Activated naive CD4-positive, alpha-beta T cell treated with anti-CD3 and anti-CD28 coated beads, Interleukin-2, amount 10 ng/mL, durations not matched to agents 7 days and 5 days (primary cell): ENCODE results near the gene GPR137.

Experiments
- CTCF ChIA-PET: fragments of 350-600 bp; sonication (Branson Sonifier 250); formaldehyde crosslinking; loops from one replicate; lab custom pipeline; 2021; ENCODE audit warnings: antibody characterized with exemption; lab: Charles Lee
- DNase-seq: peaks from one replicate; pipeline ENCODE4 v3.0.0-alpha.2; 2020
- H3K27ac Mint-ChIP-seq: one replicate; pipeline ENCODE4 v1.8.0; 2021; ENCODE audit warnings: mild to moderate bottlenecking, moderate library complexity, mixed read lengths
- H3K27me3 Mint-ChIP-seq: one replicate; pipeline ENCODE4 v1.8.0; 2021; ENCODE audit warnings: mild to moderate bottlenecking, mixed read lengths
- H3K36me3 Mint-ChIP-seq: one replicate; pipeline ENCODE4 v1.8.0; 2021; ENCODE audit warnings: mixed read lengths
- H3K4me1 Mint-ChIP-seq: one replicate; pipeline ENCODE4 v1.8.0; 2021; ENCODE audit warnings: mixed read lengths
- H3K4me3 Mint-ChIP-seq: one replicate; pipeline ENCODE4 v1.8.0; 2021; ENCODE audit warnings: mild to moderate bottlenecking, moderate library complexity, mixed read lengths
- H3K9me3 Mint-ChIP-seq: one replicate; pipeline ENCODE4 v1.8.0; 2021; ENCODE audit warnings: mixed read lengths

Gene GPR137

GRCh38 chr11:64263021-64263946, 22.4 kb upstream of the GPR137 start:
- CTCF ChIA-PET = interaction anchor here (1.3 to 1.8 kb wide), 2 partner anchors 12 to 37 kb away, joined by 3 to 11 read pairs; partner anchors contain the start of gene PLCB3

DNA sequence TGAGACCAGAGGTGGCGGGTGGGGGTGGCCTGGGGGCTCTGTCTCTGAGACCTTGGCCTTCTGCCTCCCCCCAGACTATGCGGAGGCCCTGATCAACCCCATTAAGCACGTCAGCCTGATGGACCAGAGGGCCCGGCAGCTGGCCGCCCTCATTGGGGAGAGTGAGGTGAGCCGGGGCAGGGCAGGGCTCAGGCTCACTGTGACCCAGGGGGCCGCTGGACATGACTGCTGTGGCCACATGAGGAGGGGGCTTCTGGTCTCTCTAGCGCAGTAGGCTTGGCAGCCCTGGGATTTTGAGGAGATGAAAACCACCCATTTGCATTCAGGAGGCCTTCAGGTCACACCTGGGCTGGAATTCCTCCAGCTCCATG, 21.7 kb upstream of the GPR137 start:
- H3K36me3 Mint-ChIP-seq = peaks cover 14% of the 10 kb centered on the region
- no peak for DNase-seq
- CTCF ChIA-PET = interaction anchor here (1.1 to 1.8 kb wide), 3 partner anchors 12 to 41 kb away, joined by 3 to 11 read pairs (median 3); partner anchors contain the start of genes ESRRA and PLCB3
- no peak overlapping the region for H3K27ac Mint-ChIP-seq
- H3K4me1 Mint-ChIP-seq = peaks cover 20% of the 10 kb centered on the region
- no peak overlapping the region for H3K4me3 Mint-ChIP-seq
- no peaks in the 10 kb centered on the region for H3K9me3 Mint-ChIP-seq
- no peaks in the 10 kb centered on the region for H3K27me3 Mint-ChIP-seq

More at GRCh38 chr11:64263021-64263946, 22.4 kb upstream of the GPR137 start:
- Mint-ChIP-seq H3K27ac (no peak overlapping the region), H3K4me3 (no peak overlapping the region), H3K9me3 (no peaks in the 10 kb centered on the region), H3K36me3 (peaks cover 12% of the 10 kb centered on the region), H3K27me3 (no peaks in the 10 kb centered on the region), H3K4me1 (peaks cover 14% of the 10 kb centered on the region)
- no peak for DNase-seq

GRCh38 chr11:64264371-64264852, 21.2 kb upstream of the GPR137 start:
- peaks cover 13% of the 10 kb centered on the region for H3K36me3 Mint-ChIP-seq
- H3K9me3 Mint-ChIP-seq = no peaks in the 10 kb centered on the region
- no peak for DNase-seq
- H3K27me3 Mint-ChIP-seq = no peaks in the 10 kb centered on the region
- no peak overlapping the region for H3K4me3 Mint-ChIP-seq
- CTCF ChIA-PET = interaction anchor here (1.1 to 1.8 kb wide), 2 partner anchors 13 to 40 kb away, joined by 3 to 11 read pairs; partner anchors contain the start of genes ESRRA and PLCB3
- H3K4me1 Mint-ChIP-seq = peaks cover 20% of the 10 kb centered on the region
- H3K27ac Mint-ChIP-seq = no peak overlapping the region

DNA sequence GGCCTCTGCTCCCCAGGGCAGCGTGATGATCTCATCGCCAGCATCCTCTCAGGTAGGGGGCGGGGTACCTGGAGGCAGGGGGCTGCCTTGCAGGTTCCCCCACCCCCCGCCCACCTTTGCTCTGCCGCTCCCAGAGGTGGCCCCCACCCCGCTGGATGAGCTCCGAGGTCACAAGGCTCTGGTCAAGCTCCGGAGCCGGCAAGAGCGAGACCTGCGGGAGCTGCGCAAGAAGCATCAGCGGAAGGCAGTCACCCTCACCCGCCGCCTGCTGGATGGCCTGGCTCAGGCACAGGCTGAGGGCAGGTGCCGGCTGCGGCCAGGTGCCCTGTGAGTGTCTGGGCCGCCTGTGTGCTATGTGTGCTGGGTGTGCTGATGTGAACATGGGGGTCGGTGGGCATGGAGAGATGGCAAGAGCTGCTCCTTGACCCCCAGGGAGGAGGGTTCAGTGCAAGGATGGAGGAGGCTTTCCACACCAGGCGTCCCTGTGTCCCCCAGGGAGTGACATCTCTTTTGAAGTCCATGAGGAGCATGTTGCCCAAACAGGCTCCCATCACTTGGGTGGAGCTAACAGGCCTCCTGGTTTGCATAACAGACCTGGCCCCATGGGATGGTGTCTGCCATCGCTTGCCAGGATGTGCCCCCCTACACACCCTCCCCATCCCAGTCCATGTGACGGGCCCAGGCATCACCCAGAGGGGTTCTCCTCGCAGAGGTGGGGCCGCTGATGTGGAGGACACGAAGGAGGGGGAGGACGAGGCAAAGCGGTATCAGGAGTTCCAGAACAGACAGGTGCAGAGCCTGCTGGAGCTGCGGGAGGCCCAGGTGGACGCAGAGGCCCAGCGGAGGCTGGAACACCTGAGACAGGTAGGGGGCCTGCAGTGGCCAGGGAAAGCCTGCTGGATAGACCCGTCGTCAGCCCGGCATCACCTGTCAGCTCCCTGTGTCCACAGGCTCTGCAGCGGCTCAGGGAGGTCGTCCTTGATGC, 20.2 kb upstream of the GPR137 start:
- Mint-ChIP-seq H3K4me3 (no peak overlapping the region), H3K27me3 (no peaks in the 10 kb centered on the region), H3K4me1 (peaks cover 17% of the 10 kb centered on the region), H3K27ac (peak overlapping the region; percentile 60), H3K36me3 (peaks cover 10% of the 10 kb centered on the region), H3K9me3 (no peaks in the 10 kb centered on the region)
- DNase-seq = no peak
- CTCF ChIA-PET = interaction anchor here (1.1 to 1.8 kb wide), 2 partner anchors 14 to 39 kb away, joined by 3 to 11 read pairs; partner anchors contain the start of genes ESRRA and PLCB3

DNA sequence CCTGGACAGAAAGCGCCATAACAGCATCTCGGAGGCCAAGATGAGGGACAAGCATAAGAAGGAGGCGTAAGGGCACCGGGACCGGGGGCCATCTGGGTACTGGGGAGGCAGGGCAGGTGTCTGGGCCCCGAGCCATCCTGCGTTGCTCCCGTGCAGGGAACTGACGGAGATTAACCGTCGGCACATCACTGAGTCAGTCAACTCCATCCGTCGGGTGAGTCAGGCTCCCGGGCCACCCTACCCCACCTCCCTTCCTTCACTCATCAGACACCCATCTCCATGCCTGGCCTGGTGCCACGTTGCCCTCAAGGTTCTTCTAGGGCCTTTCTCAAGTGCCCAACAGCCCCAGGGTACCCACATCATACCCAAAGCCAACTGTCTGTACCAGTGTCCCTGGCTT, 19.3 kb upstream of the GPR137 start:
- no peaks in the 10 kb centered on the region for H3K9me3 Mint-ChIP-seq
- DNase-seq = no peak
- H3K4me1 Mint-ChIP-seq = peaks cover 17% of the 10 kb centered on the region
- no peaks in the 10 kb centered on the region for H3K27me3 Mint-ChIP-seq
- H3K4me3 Mint-ChIP-seq = no peak overlapping the region
- CTCF ChIA-PET = interaction anchor here (0.7 kb wide), 1 partner anchor 35 kb away, joined by 3 read pairs; no protein-coding TSS in a partner anchor
- peak overlapping the region; percentile 42 for H3K27ac Mint-ChIP-seq
- peaks cover 10% of the 10 kb centered on the region for H3K36me3 Mint-ChIP-seq

GRCh38 chr11:64267207-64267945, 18.3 kb upstream of the GPR137 start:
- H3K4me3 Mint-ChIP-seq = no peak overlapping the region
- H3K9me3 Mint-ChIP-seq = no peaks in the 10 kb centered on the region
- CTCF ChIA-PET = interaction anchor here (0.7 to 2.4 kb wide), 3 partner anchors 15 to 34 kb away, joined by 3 to 11 read pairs (median 3); partner anchors contain the start of gene PPP1R14B
- H3K4me1 Mint-ChIP-seq = peaks cover 24% of the 10 kb centered on the region
- peak overlapping the region; percentile 65 for H3K27ac Mint-ChIP-seq
- no peak for DNase-seq
- H3K27me3 Mint-ChIP-seq = no peaks in the 10 kb centered on the region
- peaks cover 6% of the 10 kb centered on the region for H3K36me3 Mint-ChIP-seq

GRCh38 chr11:64268025-64268892, 17.4 kb upstream of the GPR137 start:
- CTCF ChIA-PET = interaction anchor here (0.8 to 2.4 kb wide), 7 partner anchors 10 to 64 kb away, joined by 3 to 15 read pairs (median 6); partner anchors contain the start of genes ESRRA, FERMT3, PLCB3 and PPP1R14B
- peaks cover 4% of the 10 kb centered on the region for H3K36me3 Mint-ChIP-seq
- peak overlapping the region; percentile 97 for H3K27ac Mint-ChIP-seq
- H3K4me3 Mint-ChIP-seq = peak overlapping the region; percentile 92
- no peaks in the 10 kb centered on the region for H3K27me3 Mint-ChIP-seq
- DNase-seq = no peak
- H3K9me3 Mint-ChIP-seq = no peaks in the 10 kb centered on the region
- H3K4me1 Mint-ChIP-seq = peaks cover 26% of the 10 kb centered on the region

DNA sequence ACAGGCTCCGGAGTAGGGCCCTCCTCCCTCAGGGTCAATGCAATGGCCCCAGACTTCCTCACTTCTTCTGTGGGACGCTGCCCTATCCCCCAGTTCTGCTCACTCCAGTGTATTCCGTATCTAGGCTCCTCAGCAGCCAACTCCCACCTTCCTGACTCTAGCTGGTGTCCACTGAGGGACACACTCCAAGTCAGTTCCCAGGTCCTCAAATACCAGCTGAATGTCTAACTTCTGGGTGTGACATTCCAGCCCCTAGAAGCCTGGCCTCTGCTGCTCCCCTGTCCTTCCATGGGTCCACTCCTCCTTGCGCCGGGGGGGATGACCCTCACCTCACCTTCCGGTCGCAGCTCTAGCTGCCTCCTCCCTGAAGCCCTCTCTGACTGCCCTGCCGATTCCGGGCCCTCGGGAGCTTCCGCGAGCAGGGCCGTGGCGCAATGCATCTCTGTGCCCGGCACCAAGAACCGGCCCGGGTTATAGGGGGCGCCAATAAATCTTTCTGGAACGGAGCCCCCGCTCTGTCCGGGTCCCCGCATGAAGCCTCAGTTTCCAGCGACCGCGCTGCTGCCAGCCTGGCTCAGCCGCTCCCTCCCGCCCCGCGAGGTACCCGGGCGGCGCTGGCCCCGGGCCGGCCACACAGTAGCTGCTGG, 16.6 kb upstream of the GPR137 start:
- peaks cover 7% of the 10 kb centered on the region for H3K36me3 Mint-ChIP-seq
- H3K9me3 Mint-ChIP-seq = no peaks in the 10 kb centered on the region
- no peaks in the 10 kb centered on the region for H3K27me3 Mint-ChIP-seq
- H3K4me3 Mint-ChIP-seq = peak overlapping the region; percentile 92
- H3K27ac Mint-ChIP-seq = peak overlapping the region; percentile 97
- CTCF ChIA-PET = interaction anchor here (0.8 to 2.4 kb wide), 6 partner anchors 11 to 64 kb away, joined by 3 to 15 read pairs (median 8); partner anchors contain the start of genes ESRRA, FERMT3, PLCB3 and PPP1R14B
- peaks cover 26% of the 10 kb centered on the region for H3K4me1 Mint-ChIP-seq
- DNase-seq = peak; percentile 61

- CTCF ChIA-PET = interaction anchor here (1.0 to 2.4 kb wide), 6 partner anchors 11 to 65 kb away, joined by 3 to 15 read pairs (median 8); partner anchors contain the start of genes ESRRA, FERMT3, PLCB3 and PPP1R14B
- Mint-ChIP-seq H3K4me1 (peaks cover 26% of the 10 kb centered on the region), H3K9me3 (no peaks in the 10 kb centered on the region), H3K4me3 (peak overlapping the region; percentile 92), H3K36me3 (peaks cover 8% of the 10 kb centered on the region), H3K27me3 (no peaks in the 10 kb centered on the region), H3K27ac (peak overlapping the region; percentile 97)
- peak; percentile 98 for DNase-seq
These were observed 16.0 kb upstream of the GPR137 start for GRCh38 chr11:64269540-64270220.

DNA sequence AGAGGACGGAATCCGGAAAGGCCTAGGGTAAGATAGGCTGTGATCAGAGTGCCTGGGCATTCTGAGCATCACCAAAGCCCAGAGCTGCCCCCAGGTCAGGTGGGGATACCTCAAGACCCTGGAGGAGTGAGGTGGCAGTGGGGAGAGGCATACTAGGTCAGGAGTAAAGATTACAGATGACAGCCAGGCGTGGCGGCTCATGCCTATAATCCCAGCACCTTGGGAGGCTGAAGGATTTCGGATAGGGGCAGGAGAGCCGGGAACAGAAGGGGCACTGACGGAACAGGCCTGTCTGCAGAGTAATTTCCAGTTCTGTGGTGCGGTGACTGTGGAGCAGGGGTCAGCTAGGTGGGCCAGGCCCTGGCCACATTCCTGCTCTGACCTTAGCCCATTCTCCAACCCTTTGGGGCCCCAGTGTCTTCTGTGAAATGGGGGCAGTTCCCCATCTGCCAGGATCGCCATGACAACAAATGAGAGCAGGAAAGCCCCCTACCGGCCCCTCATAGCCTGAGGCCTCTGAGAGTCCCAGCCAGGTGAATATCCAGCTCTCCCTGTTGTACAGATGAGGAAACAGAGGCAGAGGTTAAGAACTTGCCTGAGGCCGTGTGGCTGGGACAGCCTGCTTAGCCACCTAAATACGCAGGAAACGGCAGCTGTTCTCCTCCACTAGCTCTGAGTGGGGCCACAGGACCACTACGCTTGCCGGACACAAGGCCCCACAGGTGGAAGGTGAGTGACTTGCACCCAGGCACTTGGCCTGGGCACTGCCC, 10.4 kb upstream of the GPR137 start:
- Mint-ChIP-seq H3K4me3 (no peak overlapping the region), H3K9me3 (no peaks in the 10 kb centered on the region), H3K36me3 (peaks cover 13% of the 10 kb centered on the region), H3K27me3 (no peaks in the 10 kb centered on the region), H3K27ac (no peak overlapping the region), H3K4me1 (peaks cover 13% of the 10 kb centered on the region)
- CTCF ChIA-PET = interaction anchor here (1.5 kb wide), 1 partner anchor 29 kb away, joined by 4 read pairs; the partner anchor contains the start of gene ESRRA
- no peak for DNase-seq
